Measurements from ENCODE around the gene FRMPD1.

DNA sequence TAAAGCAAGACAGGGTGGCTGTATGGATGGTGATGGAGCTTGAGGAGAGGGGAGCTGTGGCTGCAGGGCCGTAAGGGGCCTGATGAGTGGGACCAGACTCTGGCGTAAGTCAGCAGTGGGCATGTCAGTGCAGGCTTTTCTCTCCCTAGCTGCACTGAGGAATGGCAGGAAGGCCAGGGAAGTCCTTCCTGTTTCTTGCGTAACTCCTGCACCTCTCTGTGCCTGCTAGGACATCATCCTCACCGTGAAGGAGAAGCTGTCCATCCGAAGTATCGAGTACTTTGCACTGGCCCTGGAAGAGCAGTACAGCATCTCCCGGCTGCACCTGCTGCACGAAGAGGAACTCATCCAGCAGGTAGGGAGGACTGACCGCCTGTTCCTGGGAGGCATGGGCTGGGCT is 78.7 kb downstream of the FRMPD1 start:
- TF ChIP-seq GATA2 (IDR thresholded peaks at IDR 0.05; ENCODE audit: low read depth, low read length) = no peak
- no peak for TF ChIP-seq GATA3 (IDR thresholded peaks at IDR 0.05; ENCODE audit: low read depth, low read length)

Measured in SH-SY5Y (cell line).